ENCODE results near the gene REPS1.
"Not testable (repeated sequence)": the region's sequence is repeated elsewhere in the genome, so short reads cannot be mapped to it uniquely, and the experiment has no call there.

REPS1 gene

GRCh38 chr6:138999949-139000725 lies 12.1 kb upstream of the REPS1 start:
- no peak for DNase-seq

GRCh38 chr6:138997136-138997535 lies 9.1 kb upstream of the REPS1 start:
- no peak for DNase-seq

GRCh38 chr6:138996524-138996923 lies 8.5 kb upstream of the REPS1 start:
- DNase-seq = no peak

GRCh38 chr6:138993410-138993809 lies 5.4 kb upstream of the REPS1 start:
- DNase-seq = not testable (repeated sequence)

GRCh38 chr6:138992965-138993364 lies 4.9 kb upstream of the REPS1 start:
- DNase-seq = not testable (repeated sequence)

- DNase-seq = no peak
Observed at GRCh38 chr6:138991206-138991605, 3.2 kb upstream of the REPS1 start.

GRCh38 chr6:138989098-138989983 lies 1.3 kb upstream of the REPS1 start:
- no peak for DNase-seq

- DNase-seq = no peak
Observed at GRCh38 chr6:138988469-138988834, 399 bp upstream of the REPS1 start.

- DNase-seq = no peak
Observed at GRCh38 chr6:138987080-138987642, 892 bp downstream of the REPS1 start.

- peak; percentile 39 for DNase-seq
Observed at GRCh38 chr6:138986578-138986977, 1.5 kb downstream of the REPS1 start.

GRCh38 chr6:138981416-138981815 lies 6.6 kb downstream of the REPS1 start:
- DNase-seq = no peak

GRCh38 chr6:138979813-138980668 lies 8.0 kb downstream of the REPS1 start:
- DNase-seq = no peak

- DNase-seq = no peak
Observed at GRCh38 chr6:138979365-138979764, 8.7 kb downstream of the REPS1 start.

- no peak for DNase-seq
Observed at GRCh38 chr6:138978229-138978628, 9.8 kb downstream of the REPS1 start.

GRCh38 chr6:138977646-138978167 lies 10.3 kb downstream of the REPS1 start:
- no peak for DNase-seq

- DNase-seq = no peak
Observed at GRCh38 chr6:138977242-138977641, 10.8 kb downstream of the REPS1 start.

GRCh38 chr6:138975815-138976214 lies 12.2 kb downstream of the REPS1 start:
- DNase-seq = no peak

- peak; percentile 79 for DNase-seq
Observed at GRCh38 chr6:138973466-138974153, 14.4 kb downstream of the REPS1 start.

- peak; percentile 64 for DNase-seq
Observed at GRCh38 chr6:138972226-138972665, 15.8 kb downstream of the REPS1 start.

GRCh38 chr6:138971601-138972000 lies 16.5 kb downstream of the REPS1 start:
- peak; percentile 54 for DNase-seq

- peak; percentile 92 for DNase-seq
Observed at GRCh38 chr6:138970856-138971425, 17.1 kb downstream of the REPS1 start.
